ENCODE data around the gene PGM2L1. TPM values are rescaled to one million over a fixed set of nuclear protein-coding genes. Genes with fewer than 3 reads are reported as not detected.

PGM2L1 gene
- polyA plus RNA-seq, 1 donor = 6.7 TPM

- H3K4me1 ChIP-seq (ENCODE audit: control insufficient read depth, insufficient read depth, low read length) = no peaks in the 10 kb centered on the region
- no peak for DNase-seq
These were observed 5.5 kb upstream of the PGM2L1 start for GRCh38 chr11:74403607-74404321.

GRCh38 chr11:74400606-74401005 lies 2.4 kb upstream of the PGM2L1 start:
- H3K4me3 ChIP-seq (ENCODE audit: low read length) = no peak overlapping the region
- DNase-seq = no peak
- H3K27ac ChIP-seq (ENCODE audit: low read length) = no peak overlapping the region
- no peaks in the 10 kb centered on the region for H3K4me1 ChIP-seq (ENCODE audit: control insufficient read depth, insufficient read depth, low read length)
- H3K9me3 ChIP-seq (ENCODE audit: control insufficient read depth, low read depth, low read length) = no peaks in the 10 kb centered on the region
- no peaks in the 10 kb centered on the region for H3K27me3 ChIP-seq (ENCODE audit: control insufficient read depth, insufficient read depth, low read length)
- no peaks in the 10 kb centered on the region for H3K36me3 ChIP-seq (ENCODE audit: control insufficient read depth, insufficient read depth, low read length)
- WGBS (ENCODE audit: insufficient coverage, low lambda C conversion rate) = no CpG with 5 or more reads among the region's 2 CpGs

More at GRCh38 chr11:74403607-74404321, 5.5 kb upstream of the PGM2L1 start:
- Histone ChIP-seq H3K27ac (ENCODE audit: low read length) (no peak overlapping the region), H3K9me3 (ENCODE audit: control insufficient read depth, low read depth, low read length) (no peaks in the 10 kb centered on the region), H3K4me3 (ENCODE audit: low read length) (no peak overlapping the region), H3K27me3 (ENCODE audit: control insufficient read depth, insufficient read depth, low read length) (peaks cover 5% of the 10 kb centered on the region), H3K36me3 (ENCODE audit: control insufficient read depth, insufficient read depth, low read length) (no peaks in the 10 kb centered on the region)
- WGBS (ENCODE audit: insufficient coverage, low lambda C conversion rate) = 50% methylated on average over 1 of the region's 4 CpGs

GRCh38 chr11:74397501-74398243 lies 561 bp downstream of the PGM2L1 start:
- H3K9me3 ChIP-seq (ENCODE audit: control insufficient read depth, low read depth, low read length) = no peaks in the 10 kb centered on the region
- H3K4me3 ChIP-seq (ENCODE audit: low read length) = peak overlapping the region; percentile 93
- WGBS (ENCODE audit: insufficient coverage, low lambda C conversion rate) = 0% methylated on average over 3 of the region's 35 CpGs
- no peaks in the 10 kb centered on the region for H3K36me3 ChIP-seq (ENCODE audit: control insufficient read depth, insufficient read depth, low read length)
- peak overlapping the region; percentile 44 for H3K27ac ChIP-seq (ENCODE audit: low read length)
- no peaks in the 10 kb centered on the region for H3K4me1 ChIP-seq (ENCODE audit: control insufficient read depth, insufficient read depth, low read length)
- peak; percentile 51 to 75 for DNase-seq
- H3K27me3 ChIP-seq (ENCODE audit: control insufficient read depth, insufficient read depth, low read length) = no peaks in the 10 kb centered on the region

GRCh38 chr11:74392256-74392655 lies 6.0 kb downstream of the PGM2L1 start:
- H3K36me3 ChIP-seq (ENCODE audit: control insufficient read depth, insufficient read depth, low read length) = no peaks in the 10 kb centered on the region
- DNase-seq = no peak
- no peak overlapping the region for H3K4me3 ChIP-seq (ENCODE audit: low read length)
- H3K9me3 ChIP-seq (ENCODE audit: control insufficient read depth, low read depth, low read length) = no peaks in the 10 kb centered on the region
- WGBS (ENCODE audit: insufficient coverage, low lambda C conversion rate) = no CpG with 5 or more reads among the region's 8 CpGs
- no peaks in the 10 kb centered on the region for H3K4me1 ChIP-seq (ENCODE audit: control insufficient read depth, insufficient read depth, low read length)
- no peaks in the 10 kb centered on the region for H3K27me3 ChIP-seq (ENCODE audit: control insufficient read depth, insufficient read depth, low read length)
- no peak overlapping the region for H3K27ac ChIP-seq (ENCODE audit: low read length)

- Histone ChIP-seq H3K27ac (ENCODE audit: low read length) (no peak overlapping the region), H3K27me3 (ENCODE audit: control insufficient read depth, insufficient read depth, low read length) (no peaks in the 10 kb centered on the region), H3K4me1 (ENCODE audit: control insufficient read depth, insufficient read depth, low read length) (no peaks in the 10 kb centered on the region), H3K9me3 (ENCODE audit: control insufficient read depth, low read depth, low read length) (no peaks in the 10 kb centered on the region), H3K36me3 (ENCODE audit: control insufficient read depth, insufficient read depth, low read length) (no peaks in the 10 kb centered on the region), H3K4me3 (ENCODE audit: low read length) (no peak overlapping the region)
- DNase-seq = no peak
- 73% methylated on average over 3 of the region's 3 CpGs for WGBS (ENCODE audit: insufficient coverage, low lambda C conversion rate)
These were observed 7.0 kb downstream of the PGM2L1 start for GRCh38 chr11:74391193-74391592.

GRCh38 chr11:74390697-74391096 lies 7.5 kb downstream of the PGM2L1 start:
- H3K4me3 ChIP-seq (ENCODE audit: low read length) = no peak overlapping the region
- WGBS (ENCODE audit: insufficient coverage, low lambda C conversion rate) = 92% methylated on average over 2 of the region's 2 CpGs

GRCh38 chr11:74388678-74389327 lies 9.4 kb downstream of the PGM2L1 start:
- Histone ChIP-seq H3K27me3 (ENCODE audit: control insufficient read depth, insufficient read depth, low read length) (no peaks in the 10 kb centered on the region), H3K9me3 (ENCODE audit: control insufficient read depth, low read depth, low read length) (no peaks in the 10 kb centered on the region)
- WGBS (ENCODE audit: insufficient coverage, low lambda C conversion rate) = no CpG with 5 or more reads among the region's 2 CpGs

More at GRCh38 chr11:74390697-74391096, 7.5 kb downstream of the PGM2L1 start:
- no peak overlapping the region for H3K27ac ChIP-seq (ENCODE audit: low read length)
- no peaks in the 10 kb centered on the region for H3K36me3 ChIP-seq (ENCODE audit: control insufficient read depth, insufficient read depth, low read length)
- H3K9me3 ChIP-seq (ENCODE audit: control insufficient read depth, low read depth, low read length) = no peaks in the 10 kb centered on the region
- H3K4me1 ChIP-seq (ENCODE audit: control insufficient read depth, insufficient read depth, low read length) = no peaks in the 10 kb centered on the region
- no peak for DNase-seq
- H3K27me3 ChIP-seq (ENCODE audit: control insufficient read depth, insufficient read depth, low read length) = no peaks in the 10 kb centered on the region

GRCh38 chr11:74384641-74385040 lies 13.6 kb downstream of the PGM2L1 start:
- DNase-seq = peak in 1 of 2 donors; percentile 23
- Histone ChIP-seq H3K27ac (ENCODE audit: low read length) (no peak overlapping the region), H3K27me3 (ENCODE audit: control insufficient read depth, insufficient read depth, low read length) (no peaks in the 10 kb centered on the region), H3K9me3 (ENCODE audit: control insufficient read depth, low read depth, low read length) (no peaks in the 10 kb centered on the region), H3K4me1 (ENCODE audit: control insufficient read depth, insufficient read depth, low read length) (no peaks in the 10 kb centered on the region), H3K36me3 (ENCODE audit: control insufficient read depth, insufficient read depth, low read length) (no peaks in the 10 kb centered on the region), H3K4me3 (ENCODE audit: low read length) (no peak overlapping the region)
- WGBS (ENCODE audit: insufficient coverage, low lambda C conversion rate) = 40% methylated on average over 1 of the region's 3 CpGs

More at GRCh38 chr11:74388678-74389327, 9.4 kb downstream of the PGM2L1 start:
- no peaks in the 10 kb centered on the region for H3K4me1 ChIP-seq (ENCODE audit: control insufficient read depth, insufficient read depth, low read length)
- H3K4me3 ChIP-seq (ENCODE audit: low read length) = no peak overlapping the region
- H3K36me3 ChIP-seq (ENCODE audit: control insufficient read depth, insufficient read depth, low read length) = no peaks in the 10 kb centered on the region
- no peak overlapping the region for H3K27ac ChIP-seq (ENCODE audit: low read length)
- DNase-seq = peak; percentile 16 to 26

GRCh38 chr11:74380746-74381439 lies 17.3 kb downstream of the PGM2L1 start:
- DNase-seq = no peak
- H3K9me3 ChIP-seq (ENCODE audit: control insufficient read depth, low read depth, low read length) = no peaks in the 10 kb centered on the region
- H3K4me1 ChIP-seq (ENCODE audit: control insufficient read depth, insufficient read depth, low read length) = no peaks in the 10 kb centered on the region
- no CpG with 5 or more reads among the region's 1 CpG for WGBS (ENCODE audit: insufficient coverage, low lambda C conversion rate)
- H3K27ac ChIP-seq (ENCODE audit: low read length) = no peak overlapping the region
- H3K27me3 ChIP-seq (ENCODE audit: control insufficient read depth, insufficient read depth, low read length) = no peaks in the 10 kb centered on the region
- H3K36me3 ChIP-seq (ENCODE audit: control insufficient read depth, insufficient read depth, low read length) = no peaks in the 10 kb centered on the region
- H3K4me3 ChIP-seq (ENCODE audit: low read length) = no peak overlapping the region

GRCh38 chr11:74377689-74378088 lies 20.5 kb downstream of the PGM2L1 start:
- no peaks in the 10 kb centered on the region for H3K4me1 ChIP-seq (ENCODE audit: control insufficient read depth, insufficient read depth, low read length)
- H3K27me3 ChIP-seq (ENCODE audit: control insufficient read depth, insufficient read depth, low read length) = no peaks in the 10 kb centered on the region
- no peak overlapping the region for H3K4me3 ChIP-seq (ENCODE audit: low read length)
- WGBS (ENCODE audit: insufficient coverage, low lambda C conversion rate) = no CpG with 5 or more reads among the region's 3 CpGs
- DNase-seq = no peak
- H3K9me3 ChIP-seq (ENCODE audit: control insufficient read depth, low read depth, low read length) = no peaks in the 10 kb centered on the region
- H3K36me3 ChIP-seq (ENCODE audit: control insufficient read depth, insufficient read depth, low read length) = no peaks in the 10 kb centered on the region
- H3K27ac ChIP-seq (ENCODE audit: low read length) = no peak overlapping the region
